GM12874 (cell line): ENCODE results near the gene DBNL.

Experiments used
- CTCF ChIP-seq: IDR thresholded peaks from 2 replicates; pipeline ENCODE4 v1.5.1; 2011; ENCODE audit warnings: low read depth, mild to moderate bottlenecking, control low read depth, low read length, moderate library complexity; ENCODE audit not compliant: insufficient read depth

Gene DBNL

GRCh38 chr7:44045226-44046014 lies 918 bp downstream of the DBNL start:
- no peak for TF ChIP-seq CTCF

GRCh38 chr7:44046321-44047061 lies 2.0 kb downstream of the DBNL start:
- TF ChIP-seq CTCF, result no peak

- TF ChIP-seq CTCF, result no peak
These were observed 3.7 kb downstream of the DBNL start for GRCh38 chr7:44048031-44048795.

GRCh38 chr7:44050121-44050914 lies 5.8 kb downstream of the DBNL start:
- TF ChIP-seq CTCF, result no peak

- TF ChIP-seq CTCF, result no peak
These were observed 6.5 kb downstream of the DBNL start for GRCh38 chr7:44050915-44051560.

- no peak for TF ChIP-seq CTCF
These were observed 7.2 kb downstream of the DBNL start for GRCh38 chr7:44051611-44052220.
